A549 (cell line): ENCODE measurements around the gene PREX1. TPM values are rescaled to one million over a fixed set of nuclear protein-coding genes. Genes with fewer than 3 reads are reported as not detected.
A peak's percentile ranks its signal among the peaks of the same experiment; 100 is the strongest.

Experiments used
- ATAC-seq, 2 experiments: fragments of 200-7000 bp in 1 of 2; fragments of >200 bp in 1 of 2; cut with Nextera tagmentation in 1 of 2; cut with Tn5 transposase in 1 of 2; 3 replicates each; pipeline versions ENCODE4 v1.8.0 to v1.9.1; 2018 to 2020; ENCODE audit warnings: mild to moderate bottlenecking in 1 of 2, moderate library complexity in 1 of 2
- CTCF ChIA-PET: fragments of 300-600 bp; sonication (Branson Sonifier 250); formaldehyde crosslinking; extraction: SDS; loops from one replicate; lab custom pipeline; 2021; ENCODE audit warnings: antibody characterized with exemption, inconsistent platforms; lab: Yijun Ruan, JAX
- POLR2A ChIA-PET: fragments of 350-600 bp; formaldehyde crosslinking; extraction: SDS; loops from one replicate; lab custom pipeline; 2021; ENCODE audit warnings: antibody characterized with exemption, inconsistent platforms; lab: Yijun Ruan, JAX
- DNase-seq, 2 experiments: peaks; one replicate each; pipeline versions ENCODE4 v3.0.0 to v3.0.0-alpha.2; 2011 to 2016; ENCODE audit warnings: low read depth in 1 of 2, low spot score in 1 of 2
- FAIRE-seq: peaks from 2 replicates; lab custom pipeline; 2011; peaks lifted over from hg19 to GRCh38; lab: Jason Lieb, UNC
- H3K27ac ChIP-seq, 2 experiments: fragments of >200 bp; sonication (Bioruptor Twin); formaldehyde crosslinking; 3 replicates each; pipeline ENCODE4 v1.5.1; 2016 to 2017
- H3K4me1 ChIP-seq: fragments of >200 bp; sonication (Bioruptor Twin); formaldehyde crosslinking; 3 replicates; pipeline ENCODE4 v1.6.1; 2016
- H3K4me2 ChIP-seq: fragments of >200 bp; sonication (Bioruptor Twin); formaldehyde crosslinking; 3 replicates; pipeline ENCODE4 v1.6.1; 2016
- H3K4me3 ChIP-seq: fragments of >200 bp; sonication (Bioruptor Twin); formaldehyde crosslinking; 3 replicates; pipeline ENCODE4 v1.5.1; 2016
- H3K9me3 ChIP-seq: fragments of >200 bp; sonication (Bioruptor Twin); formaldehyde crosslinking; 3 replicates; pipeline ENCODE4 v1.6.1; 2016
- ATOH8 ChIP-seq: fragments of 250-450 bp; sonication (Bioruptor Pico); IDR thresholded peaks from 2 replicates; pipeline ENCODE4 v1.5.0; 2020; ENCODE audit warnings: low read depth, mild to moderate bottlenecking, moderate library complexity
- BHLHE40 ChIP-seq: IDR thresholded peaks from 2 replicates; pipeline ENCODE4 v1.6.1; 2012; ENCODE audit warnings: low read depth, low read length, inconsistent platforms
- CHD4 ChIP-seq: fragments of 200-600 bp; sonication (generic); IDR thresholded peaks from 2 replicates; pipeline ENCODE4 v1.6.1; 2016; ENCODE audit warnings: antibody characterized with exemption, mild to moderate bottlenecking, borderline replicate concordance
- CTCF ChIP-seq: fragments of >200 bp; sonication (Bioruptor Twin); formaldehyde crosslinking; IDR thresholded peaks from 3 replicates; pipeline ENCODE4 v1.5.1; 2016
- ELK1 ChIP-seq: fragments of 150-350 bp; IDR thresholded peaks from 2 replicates; pipeline ENCODE4 v1.6.1; 2014; ENCODE audit warnings: low read depth, mild to moderate bottlenecking, low read length
- FOSL2 ChIP-seq, 2 experiments: fragments of 450-650 bp in 1 of 2; fragments of >200 bp in 1 of 2; sonication (Bioruptor Twin) in 1 of 2; formaldehyde crosslinking; IDR thresholded peaks; 2 replicates each; pipeline versions ENCODE4 v1.5.0 to v1.6.1; 2016 to 2020; ENCODE audit warnings: mild to moderate bottlenecking in 1 of 2, moderate library complexity in 1 of 2
- MYC ChIP-seq: IDR thresholded peaks from 2 replicates; pipeline ENCODE4 v1.6.1; 2012; ENCODE audit warnings: mild to moderate bottlenecking, inconsistent platforms, low read length, improper control_type of control experiment, borderline replicate concordance
- NFE2L2 ChIP-seq: fragments of 150-350 bp; conservative IDR thresholded peaks from 2 replicates; pipeline ENCODE4 v1.6.1; 2014; ENCODE audit warnings: low read length
- POLR2AphosphoS2 ChIP-seq: conservative IDR thresholded peaks from 2 replicates; pipeline ENCODE4 v1.6.1; 2012; ENCODE audit warnings: low read length, improper control_type of control experiment, inconsistent platforms
- RCOR1 ChIP-seq: fragments of 150-350 bp; IDR thresholded peaks from 2 replicates; pipeline ENCODE4 v1.6.1; 2014; ENCODE audit warnings: antibody characterized with exemption, low read length, low read depth
- SMC3 ChIP-seq: fragments of >200 bp; sonication (Bioruptor Twin); formaldehyde crosslinking; IDR thresholded peaks from 3 replicates; pipeline ENCODE4 v1.6.1; 2018; ENCODE audit warnings: inconsistent platforms
- ZFP36 ChIP-seq: fragments of 450-650 bp; IDR thresholded peaks from 2 replicates; pipeline ENCODE4 v1.6.1; 2014; ENCODE audit warnings: borderline replicate concordance; ENCODE audit not compliant: partially characterized antibody
- ZSCAN20 ChIP-seq: fragments of 250-450 bp; sonication (Bioruptor Pico); IDR thresholded peaks from 2 replicates; pipeline ENCODE4 v1.8.0; 2022; ENCODE audit warnings: mild to moderate bottlenecking, moderate library complexity
- WGBS: methylation state at CpG from one replicate; pipeline ENCODE4 v1.1.6; 2017; ENCODE audit errors: missing lambda C conversion rate; 5-methylcytosine and 5-hydroxymethylcytosine counted together
- polyA plus RNA-seq, 4 experiments: library from polyadenylated mRNA; depleted of rRNA in 3 of 4; stranded (reverse); fragments of >200 nt; fragmentation: RNase III in 1 of 4; extraction: RNeasy Plus Mini Kit Qiagen cat#74134 plus additional on column Dnase treatment in 1 of 4; gene quantifications; 2 replicates in 3 of 4; 3 replicates in 1 of 4; pipeline ENCODE4 v1.2.3, GENCODE V29; 2011 to 2017

Gene PREX1
- polyA plus RNA-seq, 2 of the 4 experiments (the other 2 are of a cell fraction): 3.6 to 4.2 TPM

GRCh38 chr20:48630342-48631075 is 197.3 kb downstream of the PREX1 start:
- Histone ChIP-seq H3K4me2 (no peak overlapping the region), H3K4me3 (no peak overlapping the region), H3K27ac (no peak overlapping the region), H3K9me3 (no peaks in the 10 kb centered on the region), H3K4me1 (no peaks in the 10 kb centered on the region)
- TF ChIP-seq ELK1 (no peak), ZFP36 (peak; percentile 62)
- DNase-seq (no peak), ATAC-seq (0 out of 6 replicates have a peak, but pooled peaks of 1 of the 2 experiments have one; percentile 30), FAIRE-seq (no peak)
- ChIA-PET CTCF (interaction anchor here (1.2 to 5.3 kb wide), 5 partner anchors 9 to 956 kb away, joined by 3 to 42 read pairs (median 6); no protein-coding TSS in a partner anchor), POLR2A (no interaction called here)
- 85% methylated on average over 18 of the region's 18 CpGs for WGBS

GRCh38 chr20:48629960-48630315 is 197.9 kb downstream of the PREX1 start:
- ATAC-seq (no peak), DNase-seq (no peak), FAIRE-seq (no peak)
- H3K4me3 ChIP-seq: no peak overlapping the region
- H3K4me2 ChIP-seq: no peak overlapping the region
- TF ChIP-seq CTCF (no peak), ATOH8 (CRISPR knock-in tag) (no peak), MYC (no peak), NFE2L2 (no peak), POLR2AphosphoS2 (no peak), FOSL2 (IDR thresholded peaks at IDR 0.05) (no peak), FOSL2 (CRISPR knock-in tag; IDR thresholded peaks at IDR 0.05) (no peak), ZSCAN20 (CRISPR knock-in tag) (no peak), SMC3 (no peak), RCOR1 (no peak)
- H3K27ac ChIP-seq: no peak overlapping the region
- 76% methylated on average over 9 of the region's 9 CpGs for WGBS
- no peaks in the 10 kb centered on the region for H3K9me3 ChIP-seq
- CTCF ChIA-PET: interaction anchor here (1.2 to 5.3 kb wide), 5 partner anchors 9 to 955 kb away, joined by 3 to 42 read pairs (median 6); no protein-coding TSS in a partner anchor
- H3K4me1 ChIP-seq: no peaks in the 10 kb centered on the region
- POLR2A ChIA-PET: no interaction called here

- TF ChIP-seq ZFP36 (peak; percentile 40), CHD4 (no peak), BHLHE40 (no peak)
- TF ChIP-seq, all 56 proteins: peak for 1
- no peak for FAIRE-seq
- DNase-seq: no peak
- H3K4me1 ChIP-seq: no peaks in the 10 kb centered on the region
- 95% methylated on average over 8 of the region's 15 CpGs for WGBS
- no peak for ATAC-seq
- POLR2A ChIA-PET: interaction anchor here (0.5 kb wide), 1 partner anchor 305 kb away, joined by 6 read pairs; no protein-coding TSS in a partner anchor
- H3K4me3 ChIP-seq: no peak overlapping the region
- no peaks in the 10 kb centered on the region for H3K9me3 ChIP-seq
- H3K27ac ChIP-seq: no peak overlapping the region
- CTCF ChIA-PET: interaction anchor here (1.2 to 5.3 kb wide), 6 partner anchors 8 to 955 kb away, joined by 3 to 42 read pairs (median 4); no protein-coding TSS in a partner anchor
- no peak overlapping the region for H3K4me2 ChIP-seq
These were observed 198.5 kb downstream of the PREX1 start for GRCh38 chr20:48629069-48629959.
